HG03064 (cell line): Measurements from ENCODE around the gene CAPN1.
"Not testable (repeated sequence)": the region's sequence is repeated elsewhere in the genome, so short reads cannot be mapped to it uniquely, and the experiment has no call there.

Source experiments
- ATAC-seq: cut with Tn5 transposase; IDR thresholded peaks from one replicate; pipeline ENCODE4 v1.9.1; 2021; ENCODE audit warnings: low read depth; ENCODE audit not compliant: unreplicated experiment

CAPN1 gene

DNA sequence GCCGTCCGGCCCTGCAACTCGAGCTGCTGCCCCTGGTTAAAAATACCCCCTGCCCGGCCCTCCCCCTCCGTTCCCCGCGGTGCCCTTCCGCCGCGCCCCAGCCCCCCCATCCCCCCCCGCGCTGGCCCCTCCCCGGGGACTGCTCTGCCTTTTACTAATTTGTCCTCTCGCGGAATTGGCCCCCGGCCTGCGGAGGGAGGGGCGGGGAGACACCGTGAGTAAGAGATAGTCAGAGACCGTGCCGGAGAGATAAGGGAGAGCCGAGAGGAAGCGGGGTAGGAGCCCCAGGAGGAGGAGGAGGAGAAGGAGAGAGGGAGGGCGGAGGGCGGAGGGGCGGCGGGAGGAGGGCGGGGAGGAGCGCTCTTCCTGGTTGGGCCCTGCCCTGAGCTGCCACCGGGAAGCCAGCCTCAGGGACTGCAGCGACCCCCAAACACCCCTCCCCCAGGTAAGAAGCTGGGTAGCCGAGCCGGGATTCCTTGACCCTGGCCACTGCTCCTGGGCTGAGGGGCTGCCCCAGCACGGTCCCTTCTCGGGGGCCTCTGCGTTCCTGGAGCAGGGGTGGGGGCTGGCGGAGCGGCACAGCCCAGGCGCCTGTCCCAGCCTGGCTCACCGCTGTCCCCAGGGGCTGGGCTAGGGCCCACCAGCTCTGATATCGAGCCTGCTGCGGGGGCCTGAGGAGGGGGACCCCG, at the start of gene CAPN1:
CAPN1 (plus strand) TSS at position 360 of the 689 bp plus-strand sequence. CDS start 774 bp downstream, outside the sequence.
- ATAC-seq: peak; percentile 33

DNA sequence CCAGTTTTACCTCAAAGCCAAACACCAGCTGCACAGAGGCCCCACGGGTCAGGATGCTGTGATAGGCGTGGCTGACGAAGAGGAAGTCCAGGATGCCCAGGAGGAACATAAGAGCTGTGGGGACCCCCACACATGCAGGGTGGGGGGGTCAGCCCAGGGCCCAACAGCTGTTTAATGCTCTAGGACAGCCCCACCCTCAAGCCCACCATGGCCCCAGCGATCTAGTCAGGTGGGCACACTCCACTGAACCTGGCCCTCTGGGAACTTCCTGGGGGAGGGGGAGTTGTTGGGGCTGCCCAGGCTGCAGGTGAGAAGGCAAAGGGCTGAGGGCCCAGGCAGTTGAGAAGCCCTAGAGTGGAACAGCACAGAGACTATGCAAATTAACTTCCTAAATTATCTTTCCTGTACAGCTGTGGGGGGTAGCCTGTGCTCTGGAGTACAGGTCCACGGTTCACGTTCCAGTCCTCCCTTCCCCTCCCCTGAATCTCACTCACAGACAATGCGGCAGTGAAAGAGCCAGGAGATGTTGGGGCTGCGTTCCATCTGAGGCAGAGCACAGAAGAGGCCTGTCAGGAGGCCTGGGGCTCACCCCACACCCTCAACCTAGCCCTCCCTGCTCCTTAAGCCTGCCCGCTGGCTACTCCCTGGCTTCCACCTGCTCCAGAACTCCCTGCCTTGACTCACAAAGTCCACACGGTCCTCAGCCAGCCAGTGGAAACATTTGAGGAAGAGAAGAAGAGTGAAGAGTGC, 49.3 kb upstream of the CAPN1 start:
- no peak for ATAC-seq

- no peak for ATAC-seq
Observed at GRCh38 chr11:65132988-65133700, 48.6 kb upstream of the CAPN1 start.

DNA sequence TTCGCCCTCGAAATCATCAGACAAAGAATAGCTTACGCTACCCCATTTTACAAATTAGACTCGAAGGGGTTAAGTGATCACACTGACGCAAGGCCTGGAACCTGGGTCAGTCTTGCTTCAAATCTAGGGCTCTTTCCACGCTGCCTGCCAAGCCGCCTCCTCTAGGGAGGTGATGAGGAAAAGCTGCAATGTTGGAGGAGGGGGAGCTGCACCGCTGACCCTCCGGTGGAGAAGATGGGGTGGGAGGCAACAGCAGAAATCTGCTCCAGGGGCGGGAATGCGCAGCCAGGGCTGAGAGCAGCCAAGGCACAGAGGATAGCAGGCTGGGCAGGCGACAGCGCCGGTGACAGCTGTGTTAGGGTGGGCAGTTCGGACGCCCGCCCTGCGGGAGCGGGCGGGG, 48.0 kb upstream of the CAPN1 start:
- no peak for ATAC-seq

DNA sequence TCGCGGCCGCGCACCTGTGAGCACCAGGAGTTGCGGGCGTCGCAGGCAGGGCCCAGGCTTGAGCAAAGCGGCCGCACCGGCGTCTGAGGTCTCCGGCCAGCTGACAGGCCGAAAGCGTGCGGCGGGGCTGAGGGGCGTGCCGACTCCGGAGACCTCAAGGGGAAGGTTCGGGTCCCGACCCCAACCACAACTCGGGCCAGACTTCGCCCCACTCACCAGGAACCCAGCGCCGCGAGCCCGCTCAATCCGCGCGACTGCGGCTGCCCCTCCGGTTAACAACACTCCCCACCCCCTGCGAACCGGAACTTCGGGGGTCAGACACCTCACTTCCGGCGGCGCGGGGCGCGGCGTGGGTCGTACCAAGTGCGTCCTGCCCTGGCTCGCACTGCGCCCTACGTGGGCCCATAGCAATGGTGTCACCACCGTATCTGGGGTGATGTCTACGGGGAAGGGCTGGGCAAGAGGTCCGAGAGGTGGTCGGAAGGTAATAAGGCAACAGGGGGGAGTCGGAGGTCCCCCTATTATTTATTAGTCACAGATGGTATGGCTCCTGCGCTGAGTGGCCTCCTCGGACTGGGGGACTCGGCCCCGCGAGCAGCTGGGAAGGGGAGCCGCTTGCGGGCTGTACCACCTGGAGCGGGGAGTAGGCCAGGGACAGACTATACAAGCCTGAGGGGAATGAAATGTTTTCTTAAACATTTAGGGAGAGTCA, 47.3 kb upstream of the CAPN1 start, which contains the start of gene SYVN1:
SYVN1 (minus strand) TSS at position 280 of the 712 bp plus-strand sequence. CDS start 918 bp downstream, outside the sequence.
- peak; percentile 46 for ATAC-seq

DNA sequence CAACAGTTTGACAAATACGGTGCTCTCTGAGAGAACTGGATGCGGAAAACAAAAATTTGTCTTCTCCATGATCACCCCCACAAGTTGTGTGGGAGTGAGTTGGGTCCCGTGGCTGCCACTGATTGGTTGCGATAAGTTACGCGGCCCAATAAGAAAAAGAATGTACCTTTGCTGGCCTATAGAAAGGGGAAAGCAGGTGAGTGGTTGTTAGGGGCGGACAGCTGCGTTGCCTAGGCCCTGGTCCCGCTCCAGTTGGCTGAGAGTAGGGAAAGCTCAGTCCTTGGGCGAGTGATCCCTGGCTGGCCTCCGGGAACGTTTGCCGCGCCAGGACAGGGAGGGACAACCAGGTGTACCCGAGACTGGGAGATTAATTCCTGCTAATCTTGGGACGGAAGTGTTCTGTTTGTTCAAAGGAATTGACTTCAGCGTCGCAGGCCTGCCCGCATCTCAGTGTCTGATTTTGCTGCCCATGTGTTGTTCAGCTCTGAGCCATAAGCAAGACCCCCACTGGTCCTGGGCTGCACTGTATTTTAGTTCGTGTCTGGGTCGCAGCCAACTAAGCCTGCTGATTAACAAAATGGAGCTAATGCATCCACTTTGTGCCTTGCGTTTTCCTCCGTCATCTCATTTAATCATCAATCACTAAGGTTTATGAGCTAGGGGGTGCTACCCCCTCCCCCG, 46.6 kb upstream of the CAPN1 start:
- ATAC-seq: peak; percentile 48

GRCh38 chr11:65135633-65136145, 46.0 kb upstream of the CAPN1 start:
- no peak for ATAC-seq

DNA sequence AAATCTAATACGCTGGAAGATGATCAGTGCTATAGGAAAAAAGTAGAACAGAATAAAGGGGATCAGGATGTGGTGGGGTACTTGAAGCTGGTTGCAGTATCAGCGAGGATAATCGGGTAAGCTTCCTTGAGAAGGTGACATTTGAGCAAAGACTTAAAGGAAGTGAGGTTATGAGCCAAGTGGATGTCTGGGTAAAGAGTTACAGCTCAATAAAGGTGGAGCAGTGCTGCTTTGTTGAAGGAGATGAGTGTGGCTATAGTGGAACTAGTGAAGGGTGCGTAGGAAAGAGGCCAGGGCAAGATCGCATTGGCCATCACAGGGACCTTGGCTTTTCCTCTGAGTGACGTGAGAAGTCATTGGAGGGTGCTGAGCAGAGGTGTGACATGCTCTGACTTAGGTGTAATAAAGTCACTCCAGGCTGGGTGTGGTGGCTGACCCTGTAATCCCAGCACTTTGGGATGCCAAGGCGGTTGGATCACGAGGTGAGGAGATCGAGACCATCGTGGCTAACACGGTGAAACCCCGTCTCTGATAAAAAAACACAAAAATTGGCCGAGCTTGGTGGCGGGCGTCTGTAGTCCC, 45.1 kb upstream of the CAPN1 start:
- no peak for ATAC-seq

GRCh38 chr11:65141896-65142494, 39.7 kb upstream of the CAPN1 start:
- no peak for ATAC-seq

DNA sequence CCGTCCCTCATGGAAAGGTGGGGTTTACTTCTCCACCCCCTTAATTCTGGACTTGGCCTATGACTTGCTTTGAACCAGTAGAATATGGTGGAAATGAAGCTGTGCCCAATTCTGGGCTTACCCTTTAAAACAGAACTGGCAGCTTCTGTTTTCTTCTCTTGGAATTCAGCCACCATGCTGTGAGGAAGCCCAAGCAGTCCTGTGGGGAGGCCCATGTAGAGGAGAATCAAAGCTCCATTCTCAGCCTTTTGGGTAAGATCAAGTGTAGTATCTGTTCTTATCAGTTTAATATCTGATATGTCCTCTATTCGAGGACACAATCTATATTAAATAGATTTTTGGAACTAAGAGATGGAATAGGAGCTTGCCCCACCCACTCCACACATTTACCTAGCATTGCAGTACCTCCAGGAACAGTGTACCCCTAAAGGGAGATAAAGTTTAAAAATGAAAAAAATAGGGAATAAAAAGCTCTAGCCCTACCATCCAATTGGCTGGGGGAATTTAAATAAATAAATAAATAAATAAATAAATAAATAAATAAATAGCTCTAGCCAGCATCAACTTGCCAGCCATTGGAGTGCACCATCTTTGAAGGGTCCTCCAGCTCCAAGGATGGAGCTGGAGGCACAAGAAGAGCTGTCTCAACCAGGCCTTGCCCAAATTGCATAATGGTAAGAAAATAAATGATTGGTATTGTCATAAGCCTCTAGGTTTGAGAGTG, 34.2 kb upstream of the CAPN1 start:
- ATAC-seq: no peak

DNA sequence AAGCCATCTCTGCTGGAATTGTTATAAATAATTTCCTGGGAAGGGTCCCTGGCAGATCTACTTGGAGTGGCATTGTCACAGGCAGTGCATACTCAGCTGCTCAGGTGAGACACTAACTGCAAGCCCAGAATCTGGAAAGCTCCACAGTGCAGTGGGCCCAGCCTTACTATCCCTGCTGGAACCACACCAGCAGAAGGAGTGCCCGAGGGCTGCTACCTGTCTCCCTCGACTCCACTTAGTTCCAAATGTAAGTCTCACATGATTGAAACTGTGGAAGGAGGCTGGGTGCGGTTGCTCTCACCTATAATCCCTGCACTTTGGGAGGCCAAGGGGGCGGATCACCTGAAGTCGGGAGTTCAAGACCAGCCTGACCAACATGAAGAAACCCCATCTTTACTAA, 33.1 kb upstream of the CAPN1 start:
- no peak for ATAC-seq

GRCh38 chr11:65150131-65150508, 31.6 kb upstream of the CAPN1 start:
- ATAC-seq: not testable (repeated sequence)

- no peak for ATAC-seq
Observed at GRCh38 chr11:65150509-65151299, 31.0 kb upstream of the CAPN1 start.

DNA sequence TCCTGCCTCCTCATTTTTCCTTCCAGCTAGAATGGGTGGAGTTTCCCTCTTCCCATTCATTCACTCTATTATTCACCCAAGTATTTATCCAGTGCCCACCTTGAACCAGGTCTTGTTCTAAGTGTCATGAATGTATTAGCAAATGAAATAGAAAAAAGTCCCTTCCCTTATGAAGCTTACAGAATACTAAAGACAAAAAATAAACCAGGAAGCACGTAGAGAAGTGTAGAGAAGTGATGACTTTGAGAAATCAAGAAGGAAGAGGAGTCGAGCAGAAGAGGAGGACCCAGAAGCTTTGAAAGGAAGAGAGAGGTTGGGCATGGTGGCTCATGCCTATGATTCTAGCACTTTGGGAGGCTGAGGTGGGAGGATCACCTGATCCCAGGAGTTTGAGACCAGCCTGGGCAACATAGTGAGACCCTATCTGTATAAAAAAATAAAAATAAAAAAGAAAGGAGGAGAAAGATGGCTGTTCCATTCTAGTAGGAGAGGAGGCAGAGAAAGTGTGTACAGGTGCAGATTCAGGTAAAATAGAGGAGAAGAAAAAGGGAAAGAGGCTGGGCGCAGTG, 30.3 kb upstream of the CAPN1 start:
- ATAC-seq: no peak

DNA sequence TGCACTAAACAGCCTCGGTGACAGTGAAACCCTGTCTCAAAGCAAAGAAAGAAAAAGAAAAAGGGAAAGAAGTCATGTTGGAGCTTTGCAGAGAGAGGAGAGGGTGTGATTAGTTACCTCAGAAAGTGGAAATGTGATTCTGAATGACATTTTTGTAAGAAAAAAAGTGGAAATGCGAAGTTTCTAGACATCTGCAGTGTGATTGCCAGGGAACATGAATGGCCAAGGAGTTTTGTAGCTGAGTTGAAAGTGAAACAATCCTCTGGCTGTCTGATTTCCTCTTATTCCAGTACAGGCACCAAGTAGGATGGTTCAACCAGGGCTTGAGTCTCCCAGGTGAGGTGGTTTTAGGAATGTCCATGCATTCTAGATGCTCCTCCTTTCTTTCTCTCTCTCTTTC, 29.6 kb upstream of the CAPN1 start:
- ATAC-seq: no peak

DNA sequence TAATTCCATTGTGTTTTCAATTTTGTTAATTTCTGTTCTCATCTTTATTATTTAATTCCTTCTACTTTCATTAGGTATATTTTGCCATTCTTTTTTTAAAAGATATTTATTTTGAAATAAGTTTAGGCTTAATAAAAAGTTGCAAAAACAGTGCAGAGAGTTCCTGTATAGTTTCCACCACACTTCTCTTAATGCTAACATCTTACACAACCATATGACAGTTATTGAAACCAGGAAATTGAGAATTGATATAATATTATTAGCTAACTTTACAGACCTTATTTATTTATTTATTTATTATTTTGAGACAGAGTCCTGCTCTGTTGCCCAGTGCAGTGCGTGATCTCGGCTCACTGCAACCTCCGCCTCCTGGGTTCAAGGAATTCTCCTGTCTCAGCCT, 25.5 kb upstream of the CAPN1 start:
- ATAC-seq: no peak

GRCh38 chr11:65156926-65157325, 24.8 kb upstream of the CAPN1 start:
- no peak for ATAC-seq
